Activated naive CD4-positive, alpha-beta T cell treated with Interleukin-2 at 50 U/mL for 16 hours (primary cell): Measurements from ENCODE around the gene OLFM4.

Experiments used
- DNase-seq: peaks from one replicate; pipeline ENCODE4 v3.0.0-alpha.2; 2020

Gene OLFM4

DNA sequence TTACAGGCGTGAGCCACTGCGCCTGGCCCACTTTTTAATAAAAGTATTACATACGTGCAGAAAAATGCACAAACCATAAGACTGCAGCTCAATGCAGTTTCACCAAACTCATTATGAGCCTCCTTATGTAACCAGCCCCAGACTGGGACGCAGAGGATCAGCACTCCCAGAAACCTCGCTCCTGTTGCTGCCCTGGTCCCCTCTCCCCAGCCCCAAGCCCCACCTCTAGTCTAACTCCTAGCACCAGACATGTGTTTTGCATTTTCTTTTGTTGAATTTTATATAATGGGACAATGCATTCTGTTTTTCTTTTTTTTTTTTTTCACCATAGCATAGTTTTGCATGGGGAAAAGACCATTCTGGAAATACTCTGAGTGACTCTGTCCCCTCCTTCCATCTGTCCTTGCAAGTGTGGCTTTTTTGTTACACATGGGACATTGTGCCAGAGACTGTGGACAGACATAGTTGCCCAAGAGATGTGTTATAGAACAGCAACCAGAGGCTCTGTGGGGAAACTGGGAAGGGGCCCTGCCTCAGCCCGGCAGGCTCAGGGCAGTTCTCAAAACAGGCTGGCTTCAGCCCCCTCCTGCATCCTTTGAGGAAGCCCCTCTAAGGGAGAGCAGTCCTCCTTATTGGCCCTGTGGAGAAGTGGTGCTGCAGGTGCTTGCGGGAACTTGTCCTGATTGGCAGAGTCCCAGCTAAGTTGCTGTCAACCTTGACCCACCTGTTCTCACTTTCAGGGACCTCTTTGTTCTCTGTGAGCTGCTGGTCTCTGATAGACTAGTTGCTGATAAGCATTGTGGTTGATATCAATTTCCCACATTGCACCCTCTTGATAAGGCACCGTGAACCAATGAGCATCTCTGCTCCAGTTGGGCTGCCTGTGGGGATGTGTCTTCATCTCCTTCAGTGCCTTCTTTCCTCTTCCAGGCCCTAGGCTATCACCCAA, 13.8 kb upstream of the OLFM4 start:
- no peak for DNase-seq

DNA sequence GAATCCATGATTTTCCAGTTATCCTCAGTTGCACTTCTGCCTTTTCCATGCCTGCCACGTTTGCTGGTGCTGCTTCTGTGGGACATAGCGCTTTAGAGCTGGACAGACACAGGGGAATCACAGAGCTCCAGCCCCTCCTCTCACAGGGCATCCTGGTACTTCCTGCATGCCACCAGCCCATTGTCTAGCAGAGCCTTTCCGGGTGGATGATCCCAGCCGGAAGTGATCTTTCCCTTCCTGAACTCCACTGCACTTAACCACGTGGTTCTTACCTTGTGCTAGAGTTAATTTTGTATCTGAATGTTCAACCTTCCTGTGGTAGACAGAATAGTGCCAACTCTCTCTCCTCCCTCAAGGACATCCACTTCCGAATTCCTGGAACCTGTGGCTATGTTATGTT, 12.6 kb upstream of the OLFM4 start:
- no peak for DNase-seq

GRCh38 chr13:53017433-53017970, 11.1 kb upstream of the OLFM4 start:
- DNase-seq = no peak

GRCh38 chr13:53018690-53019647, 9.6 kb upstream of the OLFM4 start:
- DNase-seq = no peak

DNA sequence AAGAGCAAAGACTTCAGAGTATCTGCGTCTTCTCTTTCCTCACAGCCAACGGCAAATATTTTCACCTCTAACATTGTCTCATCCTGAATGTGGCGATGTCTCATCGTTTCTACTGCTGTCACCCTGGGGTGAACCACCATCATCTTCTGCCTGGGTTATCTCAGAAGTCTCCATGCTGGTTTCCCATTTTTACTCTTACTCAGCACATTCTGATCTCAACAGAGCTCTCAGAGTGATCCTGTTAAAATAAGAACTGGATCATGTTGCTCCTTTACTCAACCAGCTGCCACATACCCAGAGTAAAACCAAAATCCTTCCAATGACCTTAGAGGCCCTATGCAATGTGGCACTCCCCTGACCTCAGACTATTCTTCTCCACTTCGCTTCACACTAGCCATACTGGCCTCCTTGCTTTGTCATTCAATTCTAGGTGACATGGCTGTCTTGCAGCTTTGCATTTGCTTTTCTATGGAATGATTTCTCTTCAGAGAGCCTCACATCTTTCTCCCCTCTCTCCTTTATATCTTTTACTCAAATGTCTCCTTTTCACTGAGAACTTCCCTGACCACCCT, 7.8 kb upstream of the OLFM4 start:
- no peak for DNase-seq

DNA sequence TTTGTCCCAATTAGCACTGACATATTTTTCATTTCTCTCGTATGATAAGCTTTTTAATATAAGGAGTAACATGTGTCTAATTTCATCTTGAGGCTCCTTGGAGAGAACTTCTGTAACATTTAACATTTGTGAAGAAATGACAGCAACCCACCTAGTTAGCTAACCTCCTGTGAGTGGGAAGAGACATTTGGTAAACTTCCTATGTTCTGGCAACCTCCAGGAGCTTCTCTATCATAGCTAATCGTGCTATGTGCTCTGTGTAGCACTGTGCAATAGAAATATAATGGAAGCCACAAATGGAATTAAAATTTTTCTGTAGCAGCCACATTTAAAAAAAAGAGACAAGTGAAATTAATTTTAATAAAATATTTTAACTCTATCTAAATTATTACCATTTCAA, 5.4 kb upstream of the OLFM4 start:
- no peak for DNase-seq

- no peak for DNase-seq
Observed at GRCh38 chr13:53028063-53028462, 550 bp upstream of the OLFM4 start.

GRCh38 chr13:53032849-53033248, 4.2 kb downstream of the OLFM4 start:
- DNase-seq = no peak

GRCh38 chr13:53038993-53039392, 10.4 kb downstream of the OLFM4 start:
- no peak for DNase-seq

DNA sequence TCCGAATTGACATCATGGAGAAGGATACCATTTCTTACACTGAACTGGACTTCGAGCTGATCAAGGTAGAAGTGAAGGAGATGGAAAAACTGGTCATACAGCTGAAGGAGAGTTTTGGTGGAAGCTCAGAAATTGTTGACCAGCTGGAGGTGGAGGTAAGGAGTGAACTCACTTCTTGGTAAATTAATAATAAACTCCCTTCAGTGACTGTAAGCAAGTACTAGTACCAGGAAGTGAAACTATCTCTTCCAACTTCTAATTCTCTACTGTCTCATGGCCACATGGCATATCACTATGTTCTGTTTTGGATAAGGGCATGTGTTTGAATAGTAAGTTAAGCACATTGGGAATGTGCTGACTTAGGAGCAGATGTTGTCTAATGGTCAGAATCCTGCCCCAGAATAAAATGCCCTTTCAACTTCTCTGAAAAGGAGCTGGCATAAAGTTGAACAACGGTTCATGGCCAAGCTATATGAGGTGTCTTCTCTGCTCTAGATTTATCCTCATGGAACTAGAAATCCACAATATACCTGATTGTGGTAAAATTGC, 13.4 kb downstream of the OLFM4 start:
- DNase-seq = no peak

- DNase-seq = no peak
Observed at GRCh38 chr13:53042877-53043276, 14.3 kb downstream of the OLFM4 start.

DNA sequence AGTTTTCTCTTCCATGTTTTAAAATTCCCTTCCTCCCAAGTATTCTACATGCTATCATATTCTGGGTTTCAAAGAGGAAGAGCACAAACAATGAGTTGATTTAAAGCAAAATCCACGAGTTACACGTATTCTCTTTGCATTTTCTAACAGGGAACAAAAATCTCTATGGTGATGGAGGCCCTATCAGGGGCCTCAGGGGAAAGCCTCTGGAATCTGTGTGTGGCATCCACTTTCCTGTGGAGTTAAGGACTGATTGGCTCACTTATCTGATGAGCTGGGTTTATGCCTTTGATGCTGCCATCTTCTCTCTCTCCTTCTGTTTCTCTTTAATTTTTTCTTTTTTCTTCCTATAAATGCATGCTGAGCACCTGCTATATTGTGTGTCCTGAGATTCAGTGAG, 14.8 kb downstream of the OLFM4 start:
- no peak for DNase-seq

DNA sequence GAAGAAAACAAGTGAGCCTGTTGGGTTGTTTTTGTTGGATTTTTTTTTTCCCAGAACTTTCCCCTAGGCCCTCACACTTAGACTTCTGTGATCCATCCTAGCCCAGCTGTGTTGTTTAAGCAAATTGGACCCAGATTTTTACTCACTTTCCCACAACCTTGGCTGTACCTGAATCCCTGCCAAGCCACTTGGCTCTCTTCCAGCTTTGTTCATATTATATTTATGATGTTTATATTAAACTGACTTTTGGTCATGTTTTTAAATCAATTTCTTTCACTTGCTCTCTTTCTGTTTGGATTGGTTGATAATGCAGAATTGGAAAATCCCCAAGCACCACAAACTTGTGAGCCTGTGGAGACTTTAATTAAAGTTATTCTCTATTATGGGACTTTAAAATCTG, 16.6 kb downstream of the OLFM4 start:
- DNase-seq = no peak

- DNase-seq = no peak
Observed at GRCh38 chr13:53048880-53049279, 20.3 kb downstream of the OLFM4 start.

- no peak for DNase-seq
Observed at GRCh38 chr13:53050151-53050550, 21.5 kb downstream of the OLFM4 start.

DNA sequence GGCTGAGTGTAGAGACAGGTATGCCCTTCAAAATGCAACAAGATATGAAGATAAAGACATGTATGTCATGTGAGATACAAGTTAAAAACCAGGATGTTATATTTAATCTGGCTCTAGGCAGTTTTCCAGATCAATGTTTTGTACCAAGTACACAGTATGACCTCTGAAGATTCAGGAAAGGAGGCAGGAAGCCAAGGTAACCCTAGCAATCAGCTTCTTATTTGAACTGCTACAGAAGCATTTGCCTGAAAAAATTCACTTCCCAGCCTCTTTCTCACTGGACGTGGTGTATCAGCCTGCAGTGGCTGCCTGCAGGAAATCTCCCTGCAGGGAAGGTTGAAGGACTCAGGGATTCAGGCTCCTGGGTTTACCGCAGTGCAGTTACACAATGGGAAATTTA, 24.1 kb downstream of the OLFM4 start:
- DNase-seq = no peak

- DNase-seq = no peak
Observed at GRCh38 chr13:53054569-53054968, 26.0 kb downstream of the OLFM4 start.

GRCh38 chr13:53058065-53058679, 29.6 kb downstream of the OLFM4 start:
- DNase-seq = no peak

DNA sequence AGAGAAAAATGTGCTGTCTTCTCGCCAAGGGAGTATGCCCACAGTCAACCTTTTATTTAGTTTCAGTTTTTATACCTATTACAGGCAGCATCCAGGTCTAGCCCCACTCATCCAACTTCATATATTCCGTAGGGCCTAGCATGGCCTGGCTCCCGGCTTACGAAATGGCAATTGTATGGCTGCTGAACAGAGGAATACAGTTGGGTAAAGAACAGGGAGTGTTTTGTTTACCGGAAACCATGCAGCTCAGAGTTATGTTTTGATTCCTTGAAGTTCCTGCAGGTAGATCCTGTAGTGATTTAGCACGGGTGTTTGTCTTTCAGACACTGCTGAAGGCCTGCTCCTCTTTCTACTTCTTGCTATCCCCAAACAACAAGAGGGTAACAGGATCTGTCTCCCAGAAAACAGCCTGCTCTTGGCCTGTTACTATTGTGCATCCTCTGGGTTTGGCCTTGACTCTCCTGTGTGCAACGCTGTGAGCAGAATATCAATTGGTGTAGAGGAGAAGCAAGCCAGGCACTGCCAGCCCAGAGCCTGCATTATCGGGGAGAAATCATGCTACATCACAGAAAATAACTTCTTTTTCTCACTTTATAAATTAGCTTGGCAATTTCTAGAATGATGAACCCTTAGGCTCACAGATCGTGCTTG, 32.4 kb downstream of the OLFM4 start:
- no peak for DNase-seq

GRCh38 chr13:53064731-53065130, 36.1 kb downstream of the OLFM4 start:
- DNase-seq = no peak

- no peak for DNase-seq
Observed at GRCh38 chr13:53066411-53066810, 37.8 kb downstream of the OLFM4 start.
